Lower leg skin (tissue), 3 donors: ENCODE data around the gene CLPTM1L.

Source experiments
- POLR2A ChIP-seq, 2 donors: fragments of 450-650 bp; IDR thresholded peaks; one replicate each; pipeline ENCODE4 v1.6.1; 2016 to 2017; ENCODE audit warnings: antibody characterized with exemption in 2 of 2, mild to moderate bottlenecking in 1 of 2, moderate library complexity in 1 of 2
- TF ChIP-seq, protein P1 (sequence below), 3 donors: fragments of 450-650 bp; IDR thresholded peaks; one replicate each; pipeline ENCODE4 v1.5.1; 2016; ENCODE audit warnings: antibody characterized with exemption in 3 of 3, mild to moderate bottlenecking in 3 of 3, moderate library complexity in 2 of 3

DNA sequence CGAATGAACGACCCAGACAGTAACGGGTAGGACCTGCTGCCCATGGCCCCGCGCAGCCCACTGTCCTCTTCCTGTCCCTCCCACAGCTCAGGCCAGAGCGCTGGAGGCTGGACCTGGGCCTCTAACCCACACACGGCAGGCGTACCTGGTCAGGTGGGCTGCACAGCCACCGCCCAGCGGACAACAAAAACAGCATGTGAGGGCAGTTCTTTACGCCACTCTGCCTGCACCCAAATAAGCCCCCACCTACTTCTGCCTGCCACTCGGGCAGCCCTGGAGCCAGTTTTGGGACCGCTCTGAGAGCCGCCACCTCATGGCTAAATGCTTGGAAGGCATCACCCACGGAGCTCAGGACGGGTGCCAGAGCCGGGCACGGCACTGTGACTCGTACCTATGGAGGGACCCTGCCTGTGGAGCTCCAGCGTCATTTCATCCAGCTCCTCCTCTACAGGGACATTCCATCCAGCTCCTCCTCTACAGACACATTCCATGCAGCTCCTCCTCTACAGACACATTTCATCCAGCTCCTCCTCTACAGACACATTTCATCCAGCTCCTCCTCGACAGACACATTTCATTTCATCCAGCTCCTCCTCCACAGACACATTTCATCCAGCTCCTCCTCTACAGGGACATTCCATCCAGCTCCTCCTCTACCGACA lies 18.9 kb downstream of the CLPTM1L start:
- TF ChIP-seq POLR2A (IDR thresholded peaks at IDR 0.05), result no peak
- TF ChIP-seq, protein P1, sequence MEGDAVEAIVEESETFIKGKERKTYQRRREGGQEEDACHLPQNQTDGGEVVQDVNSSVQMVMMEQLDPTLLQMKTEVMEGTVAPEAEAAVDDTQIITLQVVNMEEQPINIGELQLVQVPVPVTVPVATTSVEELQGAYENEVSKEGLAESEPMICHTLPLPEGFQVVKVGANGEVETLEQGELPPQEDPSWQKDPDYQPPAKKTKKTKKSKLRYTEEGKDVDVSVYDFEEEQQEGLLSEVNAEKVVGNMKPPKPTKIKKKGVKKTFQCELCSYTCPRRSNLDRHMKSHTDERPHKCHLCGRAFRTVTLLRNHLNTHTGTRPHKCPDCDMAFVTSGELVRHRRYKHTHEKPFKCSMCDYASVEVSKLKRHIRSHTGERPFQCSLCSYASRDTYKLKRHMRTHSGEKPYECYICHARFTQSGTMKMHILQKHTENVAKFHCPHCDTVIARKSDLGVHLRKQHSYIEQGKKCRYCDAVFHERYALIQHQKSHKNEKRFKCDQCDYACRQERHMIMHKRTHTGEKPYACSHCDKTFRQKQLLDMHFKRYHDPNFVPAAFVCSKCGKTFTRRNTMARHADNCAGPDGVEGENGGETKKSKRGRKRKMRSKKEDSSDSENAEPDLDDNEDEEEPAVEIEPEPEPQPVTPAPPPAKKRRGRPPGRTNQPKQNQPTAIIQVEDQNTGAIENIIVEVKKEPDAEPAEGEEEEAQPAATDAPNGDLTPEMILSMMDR (IDR thresholded peaks at IDR 0.05), result no peak
